SW480 (cell line): ENCODE data around the gene SMIM27.

Source experiments
- DNase-seq: peaks from one replicate; pipeline ENCODE4 v3.0.0-alpha.2; 2016; ENCODE audit warnings: low spot score

The SMIM27 gene

DNA sequence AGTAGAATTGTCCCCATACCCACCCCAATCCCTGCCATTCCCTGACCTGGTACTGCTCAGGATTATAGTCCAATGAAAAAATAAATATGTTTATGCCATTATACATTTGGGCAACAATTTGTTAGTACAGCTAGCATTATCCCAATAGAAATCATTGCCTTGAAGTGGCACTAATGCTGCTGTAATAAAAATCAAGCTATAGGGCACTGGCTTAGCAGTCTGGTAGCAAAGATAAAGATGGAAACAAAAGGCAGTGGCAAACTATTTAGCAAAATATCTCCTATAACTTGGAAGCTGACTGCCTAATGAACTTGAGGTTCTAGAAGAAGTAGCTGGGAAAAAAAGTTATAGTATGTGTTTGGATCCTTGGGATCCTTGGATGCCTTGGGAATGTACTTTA, 2.5 kb downstream of the SMIM27 start:
- no peak for DNase-seq

DNA sequence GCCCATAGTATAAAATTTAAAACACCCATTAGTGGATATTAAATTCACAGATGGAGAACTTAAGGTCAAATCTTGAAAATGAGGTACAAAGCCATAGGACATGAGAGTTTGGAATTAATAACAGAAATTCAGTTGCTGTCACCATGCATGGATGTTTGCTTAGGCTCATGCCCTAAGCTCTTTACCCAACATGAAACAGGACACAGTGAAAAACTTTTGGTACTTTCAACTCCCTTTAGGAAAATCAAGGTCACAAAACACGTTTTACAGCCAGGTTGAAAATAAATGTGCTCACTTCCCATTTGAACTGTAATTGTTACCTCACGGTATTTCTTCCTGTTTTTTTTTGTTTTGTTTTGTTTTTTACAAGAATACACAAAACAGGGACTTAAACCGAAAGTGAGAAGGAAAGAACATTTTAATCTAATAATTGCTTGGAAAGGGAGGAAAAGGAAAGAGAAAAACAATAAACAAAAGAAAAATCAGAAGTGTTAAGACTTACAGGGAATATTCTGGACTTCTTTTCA, 6.3 kb downstream of the SMIM27 start:
- no peak for DNase-seq

DNA sequence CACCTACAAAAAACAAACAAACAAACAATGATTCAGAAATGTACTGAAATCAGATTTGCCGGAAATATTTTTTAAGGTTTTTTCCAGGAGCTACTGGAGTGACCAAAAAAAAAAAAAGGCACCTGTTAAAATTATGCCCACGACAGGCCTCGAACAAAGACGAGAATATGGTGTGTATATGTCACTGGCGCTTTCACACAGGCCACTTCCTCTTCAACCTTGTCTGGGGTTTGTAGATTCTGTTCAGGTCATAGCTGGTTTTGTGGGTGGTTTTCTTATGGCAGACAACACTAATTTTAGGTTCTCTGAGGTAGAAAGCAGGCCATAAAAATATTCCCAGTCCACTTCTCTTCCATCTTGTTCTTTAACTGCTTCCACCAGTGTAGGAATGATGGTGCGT, 13.8 kb downstream of the SMIM27 start:
- no peak for DNase-seq

DNA sequence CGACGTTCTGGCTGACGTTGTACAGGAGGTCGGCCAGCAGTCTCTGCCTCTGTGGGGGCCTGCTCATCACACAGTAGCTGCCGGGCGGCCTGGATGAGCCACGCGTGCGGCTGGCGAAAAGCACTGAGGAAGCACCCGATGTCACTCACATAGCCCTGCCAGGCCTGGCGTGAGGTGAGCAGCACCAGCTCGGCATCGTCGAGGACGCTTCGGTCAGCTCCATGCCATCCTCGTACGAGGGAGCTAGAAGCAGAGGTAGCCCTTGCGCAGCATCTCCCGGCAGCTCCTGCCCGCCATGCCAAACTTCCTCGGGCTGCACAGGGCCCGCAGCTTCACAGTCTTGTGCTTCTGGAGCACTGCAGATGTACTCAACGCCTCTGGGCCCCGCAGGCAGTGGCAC, 14.6 kb downstream of the SMIM27 start:
- DNase-seq, result no peak

DNA sequence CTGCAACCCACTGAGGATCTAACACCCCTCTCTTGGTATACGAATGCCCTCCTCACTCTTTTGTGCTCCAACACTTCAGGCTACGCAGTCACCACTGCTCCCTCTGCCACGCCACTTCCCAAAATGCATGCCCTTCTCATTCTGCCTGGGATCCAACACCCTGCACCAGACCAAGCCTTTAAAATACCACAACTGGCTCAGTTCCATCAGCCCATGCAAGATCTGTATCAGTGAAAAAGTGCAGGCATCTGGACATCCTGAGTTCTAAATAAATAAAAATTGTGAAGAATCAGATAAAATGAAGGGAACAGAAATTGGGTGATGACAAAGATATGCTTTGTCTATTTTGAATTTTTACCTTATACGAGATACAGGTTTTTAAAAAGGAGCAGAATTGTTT, 18.1 kb downstream of the SMIM27 start:
- no peak for DNase-seq

DNA sequence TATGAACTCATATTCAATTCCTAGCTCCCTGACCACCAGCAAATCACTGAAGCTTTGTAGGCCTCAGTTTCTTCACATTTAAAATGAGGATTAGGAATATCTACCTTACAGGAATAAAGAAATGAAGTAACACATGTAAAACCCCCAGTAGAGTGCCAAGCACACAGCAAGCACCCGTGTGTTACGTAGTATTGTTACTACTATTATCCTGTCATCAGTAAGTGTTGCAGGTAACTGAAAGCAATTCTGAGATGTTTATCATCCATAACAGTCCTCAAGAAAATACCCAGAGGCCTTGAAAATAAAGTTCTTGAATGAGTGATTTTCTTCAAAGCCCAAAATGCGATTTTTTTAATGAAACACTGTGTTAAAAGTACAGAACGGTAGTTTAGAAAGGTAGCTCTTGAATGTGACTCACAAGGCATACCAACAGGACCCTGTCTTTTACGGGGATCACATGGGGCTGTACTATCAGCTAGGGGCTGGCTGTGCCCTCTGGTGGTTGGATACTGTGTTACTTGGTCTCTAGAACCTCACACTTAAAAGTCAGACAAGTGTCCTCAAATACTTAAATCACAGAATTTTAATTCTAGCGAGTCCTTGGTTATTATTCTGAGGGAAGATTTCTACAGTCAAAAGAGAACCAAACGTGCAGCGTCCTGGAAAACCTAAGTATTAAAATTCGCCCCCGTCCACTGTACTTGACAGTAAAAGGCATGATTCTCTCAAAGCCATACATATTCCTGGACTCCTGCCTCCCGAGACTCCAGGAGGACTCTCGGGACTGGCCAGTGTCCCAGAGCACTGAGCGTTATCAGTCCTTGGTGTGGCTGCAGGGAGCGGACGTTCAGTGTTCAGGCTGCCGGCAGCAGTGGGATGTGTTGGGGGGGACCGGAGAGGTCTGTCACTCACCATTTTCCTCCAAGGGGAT, 20.1 kb downstream of the SMIM27 start:
- peak; percentile 81 for DNase-seq

DNA sequence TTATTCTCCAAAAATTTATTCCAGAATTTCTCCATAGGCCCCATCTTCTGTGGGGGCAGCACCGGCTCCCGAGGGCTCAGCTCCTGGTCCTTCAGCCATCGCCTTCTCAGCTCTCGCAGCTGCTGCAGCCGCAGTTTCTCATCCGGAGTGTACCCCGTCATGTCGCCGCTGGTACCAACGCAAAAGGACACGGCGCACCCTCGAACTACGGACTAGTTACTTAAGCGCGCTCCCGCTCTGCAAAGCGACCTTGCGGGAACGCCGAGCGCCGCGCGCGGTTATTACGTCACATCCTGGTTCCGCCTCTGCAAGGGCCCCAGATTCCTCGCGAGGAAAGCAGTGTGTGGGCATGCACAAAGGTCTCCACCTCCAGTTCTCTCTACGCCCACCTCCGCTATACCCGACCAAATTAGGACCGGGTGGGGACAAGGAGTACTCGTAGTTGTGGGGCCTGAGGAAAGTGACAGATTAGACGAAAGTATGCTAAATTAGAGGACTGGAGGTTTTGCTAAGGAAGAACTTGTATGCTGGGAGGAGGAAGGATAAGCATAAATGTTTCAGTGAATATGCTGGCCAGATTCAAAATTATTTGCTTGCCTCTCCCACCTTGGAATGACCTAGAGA, 20.9 kb downstream of the SMIM27 start, which contains the start of gene NDUFB6:
Gene NDUFB6 (minus strand): TSS at position 260 of the 624 bp plus-strand sequence. CDS start 99 bp downstream, at position 161.
- peak; percentile 91 for DNase-seq

DNA sequence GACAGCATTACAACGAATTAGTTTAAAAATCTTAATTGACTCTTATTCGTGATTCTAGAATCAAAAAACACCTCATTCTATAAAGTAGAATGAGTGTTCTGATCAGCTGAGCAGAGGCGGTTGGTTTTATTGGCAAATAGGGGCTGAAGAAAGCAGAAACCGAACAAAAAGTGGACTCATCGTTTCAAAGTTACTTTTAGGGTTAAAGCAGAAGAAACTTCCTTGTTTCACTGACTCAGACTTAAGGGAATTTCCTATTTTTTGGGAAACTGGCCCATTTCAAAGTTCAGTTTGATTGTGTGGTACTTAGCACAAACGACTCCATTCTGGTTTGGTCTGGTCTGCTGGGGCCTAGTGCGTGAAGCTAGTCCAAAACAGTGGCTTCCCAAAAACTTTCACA, 21.7 kb downstream of the SMIM27 start:
- no peak for DNase-seq

DNA sequence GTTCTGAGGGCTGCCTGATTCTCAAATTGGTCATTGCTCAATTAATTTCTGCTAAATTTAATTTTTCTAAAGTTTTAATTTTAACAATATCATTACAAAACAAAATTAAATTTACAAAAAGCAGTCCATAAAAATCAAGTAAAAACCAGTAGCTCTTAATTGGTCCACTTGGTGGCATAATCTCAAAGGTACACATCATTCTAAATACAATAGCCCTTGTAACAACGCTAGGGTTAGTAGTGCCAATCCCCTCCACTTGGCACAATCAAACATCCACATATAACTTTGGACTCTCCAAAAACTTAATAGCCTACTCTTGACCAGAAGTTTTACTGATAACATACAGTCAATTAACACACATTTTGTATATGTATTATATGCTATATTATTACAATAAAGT, 22.7 kb downstream of the SMIM27 start:
- DNase-seq, result no peak

DNA sequence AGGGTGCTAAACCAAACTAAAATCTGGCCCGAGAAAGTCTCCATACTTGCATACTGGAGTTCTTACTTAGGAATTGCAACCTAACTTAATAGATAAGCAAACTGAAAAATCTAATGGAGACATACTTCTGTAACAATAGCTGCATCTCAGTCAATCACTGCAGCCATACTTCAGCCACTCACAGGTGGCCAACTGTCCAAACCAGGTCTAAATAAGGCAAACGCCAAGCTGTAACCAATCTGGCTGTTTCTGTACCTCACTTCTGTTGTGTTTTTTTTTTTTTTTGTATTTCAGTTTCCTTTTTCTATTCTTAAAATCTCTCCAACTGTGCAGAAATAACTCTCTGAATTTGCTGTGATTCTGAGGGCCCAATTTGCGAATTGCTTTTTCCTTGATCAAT, 25.2 kb downstream of the SMIM27 start:
- DNase-seq, result no peak

DNA sequence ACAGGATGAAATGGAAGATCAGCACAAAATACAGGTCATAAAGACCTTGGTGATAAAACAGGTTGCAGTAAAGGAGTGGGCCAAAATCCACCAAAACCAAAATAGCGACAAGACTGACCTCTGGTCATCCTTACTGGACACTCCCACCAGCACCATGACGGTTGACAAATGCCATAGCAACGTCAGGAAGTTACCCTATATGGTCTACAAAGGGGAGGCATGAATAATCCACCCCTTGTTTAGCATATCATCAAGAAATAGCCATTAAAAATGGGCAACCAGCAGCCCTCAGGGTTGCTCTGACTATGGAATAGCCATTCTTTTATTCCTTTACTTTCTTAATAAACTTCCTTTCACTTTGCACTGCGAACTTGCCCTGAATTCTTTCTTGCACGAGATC, 26.8 kb downstream of the SMIM27 start:
- no peak for DNase-seq

DNA sequence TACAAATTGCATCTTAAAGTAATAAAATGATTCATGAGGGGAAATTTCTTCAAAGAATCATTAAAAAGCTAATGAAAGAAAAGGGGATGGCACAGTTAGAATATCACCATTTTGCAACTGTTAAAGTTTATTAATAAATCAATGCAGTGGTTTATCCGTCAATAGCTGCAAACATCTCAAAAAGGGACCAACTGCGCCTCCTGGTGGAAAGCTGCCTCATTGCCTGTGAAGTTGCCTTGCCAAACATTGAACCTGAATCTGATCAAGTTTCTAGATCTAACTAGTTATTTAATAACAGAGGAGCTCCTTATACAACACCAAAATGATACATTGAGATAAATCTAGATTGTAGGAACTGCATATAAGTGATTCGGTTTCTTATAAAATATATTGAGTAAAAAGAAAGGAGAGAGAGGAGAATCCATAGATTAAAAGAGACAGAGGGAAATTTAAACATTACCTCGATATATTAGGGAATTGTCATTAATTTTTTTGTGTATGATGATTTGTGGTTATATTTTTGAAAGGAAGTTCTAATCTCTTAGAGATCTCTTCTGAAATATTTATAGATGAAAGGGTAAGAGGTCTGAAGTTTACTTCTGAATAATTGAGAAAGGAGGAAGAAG, 27.7 kb downstream of the SMIM27 start:
- DNase-seq, result peak; percentile 29

DNA sequence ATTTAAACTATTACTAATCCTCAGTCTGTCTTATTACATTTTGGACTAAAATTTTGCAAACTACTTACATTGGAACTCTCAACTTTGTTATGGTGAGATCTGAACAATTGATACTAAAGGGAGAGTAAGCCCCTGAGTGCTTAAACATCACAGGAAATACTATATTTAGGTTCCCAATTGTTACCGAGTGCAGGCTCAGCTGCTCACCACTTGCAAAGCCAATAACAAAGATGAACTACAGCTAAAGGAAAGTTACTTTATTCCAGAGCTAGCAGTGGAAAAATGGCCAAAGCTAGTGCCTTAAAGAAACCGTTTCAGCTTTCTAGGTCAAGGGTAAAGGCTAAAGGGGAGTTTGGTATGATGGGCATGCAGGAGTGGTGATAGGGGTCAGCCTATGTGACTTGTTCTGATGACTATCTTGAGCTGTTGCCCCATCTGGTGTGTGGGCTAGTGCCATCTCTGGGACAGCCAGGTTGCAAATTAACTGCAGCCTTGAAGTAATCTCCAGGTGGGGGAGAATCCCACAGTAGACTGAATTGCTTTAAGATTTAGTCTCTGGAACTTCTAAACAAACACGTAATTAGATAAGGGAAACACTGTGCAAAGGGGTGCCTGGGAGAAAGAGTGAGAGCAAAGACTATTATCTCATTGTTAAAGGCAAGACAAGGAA, 28.6 kb downstream of the SMIM27 start:
- no peak for DNase-seq

DNA sequence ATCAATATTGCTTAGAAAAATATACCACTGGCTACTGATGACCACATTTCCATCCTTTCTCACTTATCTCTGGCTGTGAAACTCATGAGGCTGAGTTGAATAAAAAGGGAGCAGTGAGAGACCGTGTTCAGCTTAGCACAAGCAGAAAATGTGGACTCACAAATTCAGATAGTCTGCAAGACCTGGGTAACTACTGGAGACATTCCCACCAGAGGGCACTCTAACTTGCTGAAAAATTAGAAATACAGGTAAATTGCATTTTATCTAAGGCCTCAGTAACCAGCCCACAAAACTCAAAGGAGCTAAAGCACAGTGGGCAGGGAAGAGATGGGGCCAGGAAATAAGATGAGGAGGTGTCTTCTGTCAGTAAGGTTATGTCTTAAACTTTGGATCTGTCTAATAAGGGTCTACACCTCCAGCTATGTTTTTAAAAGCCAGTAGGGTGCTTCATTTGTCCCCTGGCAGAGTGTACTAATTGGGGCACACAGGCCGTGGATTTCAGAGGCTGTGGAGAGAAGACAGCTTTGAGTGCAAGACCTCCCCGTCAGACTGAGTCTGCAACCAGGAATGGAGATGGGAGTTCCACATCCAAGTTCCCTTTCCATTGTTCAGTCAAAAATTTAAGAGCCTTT, 29.5 kb downstream of the SMIM27 start:
- peak; percentile 55 for DNase-seq

DNA sequence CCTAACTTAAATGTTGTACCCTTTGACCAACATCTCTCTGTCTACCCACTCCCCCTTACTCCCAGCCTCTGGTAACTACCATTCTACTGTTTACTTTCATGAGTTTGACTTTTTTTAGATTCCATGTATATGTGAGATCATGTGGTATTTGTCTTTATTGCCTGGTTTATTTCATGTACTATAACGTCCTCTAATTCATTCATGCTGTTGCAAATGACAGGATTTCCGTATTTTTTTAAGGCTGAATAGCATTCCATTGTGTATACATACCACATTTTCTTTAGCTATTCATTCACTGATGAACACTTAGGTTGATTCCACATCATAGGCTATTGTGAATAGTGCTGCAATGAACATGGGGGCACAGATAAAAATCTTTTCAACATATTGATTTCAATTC, 32.7 kb downstream of the SMIM27 start:
- DNase-seq, result no peak

DNA sequence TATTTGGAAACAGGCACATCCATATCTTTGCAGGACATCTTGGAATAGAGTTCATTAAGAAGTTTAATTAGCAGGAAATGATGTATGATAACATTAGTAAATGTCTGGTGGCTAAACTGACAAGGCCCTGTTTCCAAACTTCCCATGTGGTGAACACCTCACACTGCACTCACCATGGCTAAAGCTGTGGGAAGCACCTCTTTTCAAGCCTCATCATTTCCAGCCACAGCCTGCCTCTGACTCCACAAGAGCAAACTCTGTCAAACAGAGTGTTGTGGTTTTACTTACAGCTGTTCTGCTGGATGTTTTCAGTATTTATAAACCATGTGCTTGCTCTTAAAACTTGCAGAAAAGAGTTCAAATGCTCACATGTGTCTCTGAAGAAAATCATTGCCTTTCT, 35.8 kb downstream of the SMIM27 start:
- DNase-seq, result no peak

DNA sequence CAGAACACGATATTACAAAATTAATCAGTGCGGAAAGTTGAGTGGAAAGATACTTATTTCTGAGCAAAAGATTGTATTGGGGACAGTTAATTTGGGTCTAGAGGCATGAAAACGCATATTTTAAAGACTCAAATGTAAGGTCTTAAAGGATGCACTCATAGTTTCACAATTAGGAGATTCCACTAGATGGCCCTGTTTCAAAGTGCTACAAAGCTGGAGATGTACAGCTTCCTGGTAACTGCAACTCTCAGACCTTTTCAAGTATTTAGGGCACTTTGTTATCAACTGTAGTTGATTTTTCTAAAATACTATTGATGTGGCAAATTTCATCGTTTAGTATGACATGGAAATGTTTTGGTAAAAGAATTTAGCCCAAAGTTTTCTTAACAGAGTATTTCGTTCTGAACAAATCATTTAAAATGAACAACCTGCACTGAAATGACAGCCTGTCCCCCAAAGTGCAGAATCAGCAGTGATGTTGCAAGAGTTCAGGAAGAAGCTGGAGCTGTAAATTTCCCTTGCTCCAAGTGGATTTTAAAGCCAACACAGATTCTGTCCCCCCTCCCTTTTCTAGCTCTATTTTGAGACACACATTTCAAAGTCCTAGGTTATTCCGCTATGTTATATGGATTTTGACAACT, 37.1 kb downstream of the SMIM27 start:
- DNase-seq, result peak; percentile 47

DNA sequence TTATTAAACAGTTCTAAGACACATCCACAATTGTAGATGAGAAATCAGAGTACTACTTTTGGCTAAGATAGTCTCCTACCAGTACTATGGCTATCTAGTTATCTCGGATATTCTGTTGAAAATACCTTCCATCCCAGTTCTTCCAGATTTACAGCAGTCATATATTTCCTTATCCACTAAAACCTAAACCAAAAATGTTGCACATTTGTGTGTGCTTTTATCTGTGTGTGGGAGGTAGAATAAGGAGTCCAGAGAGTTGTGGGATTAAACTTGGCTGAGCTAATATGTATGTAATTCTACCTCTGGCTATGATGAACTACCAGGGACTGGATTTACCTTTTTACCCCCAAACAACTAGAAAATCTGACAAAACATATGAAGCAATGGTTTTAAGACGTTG, 38.3 kb downstream of the SMIM27 start:
- DNase-seq, result no peak

DNA sequence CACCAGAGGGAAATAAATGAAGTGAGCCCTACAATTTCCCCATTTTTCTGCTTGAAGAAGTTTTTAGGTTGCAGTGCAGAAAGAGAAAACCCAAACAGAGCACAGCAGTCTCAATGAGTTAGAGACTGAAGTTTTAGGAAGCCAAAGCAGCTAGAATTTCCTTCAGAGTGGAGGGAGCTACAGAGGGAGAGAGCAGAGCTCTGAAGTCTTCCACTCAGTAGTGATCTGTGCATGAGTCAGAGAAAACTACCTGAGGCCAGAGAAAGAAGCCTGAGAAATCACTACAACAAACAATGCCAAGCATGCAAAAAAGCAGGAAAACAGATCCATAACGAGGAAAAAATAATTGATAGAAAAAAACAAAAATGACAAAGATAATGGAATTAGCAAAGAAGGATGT, 38.8 kb downstream of the SMIM27 start:
- no peak for DNase-seq

DNA sequence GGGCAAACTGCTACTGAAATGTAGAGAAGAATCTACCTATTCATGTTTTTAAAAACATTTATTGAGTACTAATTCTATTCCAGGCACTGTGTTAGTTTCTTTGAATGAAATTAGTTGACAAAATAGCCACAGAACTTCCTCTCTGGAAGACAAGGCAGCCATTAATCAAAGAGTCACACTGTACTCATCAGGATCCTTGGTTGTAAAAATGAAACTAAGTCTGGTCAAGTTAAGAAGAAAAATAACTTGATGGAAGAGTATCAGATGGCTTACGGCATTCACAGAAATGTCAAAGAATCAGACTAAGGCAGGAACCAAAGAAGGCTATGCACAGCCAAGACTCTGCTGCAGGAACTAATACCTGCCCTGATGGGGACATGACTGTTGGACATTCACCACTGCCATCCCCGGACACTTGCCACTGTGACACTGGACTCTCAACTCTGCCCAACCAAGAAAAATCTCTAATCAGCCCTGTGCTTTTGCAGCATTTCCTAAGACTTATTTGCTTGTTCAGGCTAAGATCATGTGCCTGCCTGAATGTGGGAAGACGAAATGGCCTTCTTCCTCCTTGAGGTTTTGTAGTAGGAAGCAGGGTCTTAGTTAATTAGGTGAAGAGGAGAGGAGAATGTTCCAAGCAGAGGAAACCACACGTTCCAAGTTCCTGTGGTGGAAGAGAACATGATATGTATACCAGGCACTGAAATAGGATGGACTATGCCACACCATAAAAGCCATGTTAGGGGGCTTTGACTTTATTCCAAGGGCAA, 44.2 kb downstream of the SMIM27 start:
- no peak for DNase-seq
